ENCODE measurements around the gene QDPR. TPM values are rescaled to one million over a fixed set of nuclear protein-coding genes. Genes with fewer than 3 reads are reported as not detected.

The QDPR gene
- total RNA-seq, 1 experiment from 2014 or later = 39.5 TPM

- ChIA-PET CTCF (no interaction called here), RAD21 (ENCODE audit: low non-redundant PET in 1 of 2, low total read pairs in 2 of 2, uncharacterized antibody in 2 of 2, unreplicated experiment in 2 of 2) (no interaction called here), POLR2A (no interaction called here)
- peaks cover 27% of the 10 kb centered on the region for H3K79me2 ChIP-seq (ENCODE audit: insufficient read depth, low read length)
- no peak overlapping the region for H2AFZ ChIP-seq (ENCODE audit: low read depth, low read length, poor library complexity, severe bottlenecking)
- peaks cover 0 to 10% of the 10 kb centered on the region in 2 experiments; a peak in 1 of 4 replicates for H3K4me1 ChIP-seq (ENCODE audit: control insufficient read depth in 1 of 2, insufficient read depth in 2 of 2, low read length in 2 of 2)
- no peaks in the 10 kb centered on the region for H3K9me2 ChIP-seq (ENCODE audit: insufficient read depth)
- TF ChIP-seq CBX3 (IDR thresholded peaks at IDR 0.05; ENCODE audit: low read depth) (no peak), ZBTB33 (IDR thresholded peaks at IDR 0.05; ENCODE audit: extremely low read depth, insufficient replicate concordance, low read length) (no peak), MAX (IDR thresholded peaks at IDR 0.05) (no peak), ATF3 (IDR thresholded peaks at IDR 0.05) (no peak), ELF1 (IDR thresholded peaks at IDR 0.05; ENCODE audit: borderline replicate concordance, low read depth) (no peak), CEBPB (IDR thresholded peaks at IDR 0.05; ENCODE audit: low read depth) (no peak), EGR1 (IDR thresholded peaks at IDR 0.05; ENCODE audit: low read depth) (no peak), ZFX (IDR thresholded peaks at IDR 0.05) (no peak)
- H3K27me3 ChIP-seq (ENCODE audit: insufficient read depth, low read length) = no peaks in the 10 kb centered on the region
- no TSS peak for BruUV-seq (replicated peaks)
- H3K27ac ChIP-seq (ENCODE audit: low read depth, low read length) = no peak overlapping the region
- ATAC-seq (no peak), DNase-seq (ENCODE audit: low read depth, low spot score) (no peak)
- H3K9ac ChIP-seq (ENCODE audit: low read length) = no peak overlapping the region
- peaks cover 22% of the 10 kb centered on the region in 2 experiments; a peak in 3 of 4 replicates for H3K36me3 ChIP-seq (ENCODE audit: control insufficient read depth in 1 of 2, insufficient read depth in 2 of 2, low read length in 2 of 2)
- no peak overlapping the region for H3K4me2 ChIP-seq (ENCODE audit: low read length)
- no peak overlapping the region for H3K4me3 ChIP-seq (replicated peaks in 1 of 2; ENCODE audit: low read depth in 1 of 2, low read length in 2 of 2)
- no peaks in the 10 kb centered on the region; the same call in 1 of the 2 replicates for H4K20me1 ChIP-seq (ENCODE audit: insufficient read depth)
- no peaks in the 10 kb centered on the region for H3K9me3 ChIP-seq (ENCODE audit: control insufficient read depth in 1 of 2, insufficient read depth in 1 of 2, low read depth in 1 of 2, low read length in 2 of 2)
- intact Hi-C loops (cut with micrococcal nuclease) = no loop called here
These were observed 18.3 kb downstream of the QDPR start for GRCh38 chr4:17493619-17494018.

GRCh38 chr4:17492876-17493275 lies 19.0 kb downstream of the QDPR start:
- no peak for ATAC-seq
- H3K4me3 ChIP-seq (replicated peaks in 1 of 2; ENCODE audit: low read depth in 1 of 2, low read length in 2 of 2) = no peak overlapping the region
- intact Hi-C loops (cut with micrococcal nuclease) = no loop called here
- no peak overlapping the region for H3K27ac ChIP-seq (ENCODE audit: low read depth, low read length)
- no peak overlapping the region for H3K4me2 ChIP-seq (ENCODE audit: low read length)
- no peaks in the 10 kb centered on the region for H3K27me3 ChIP-seq (ENCODE audit: insufficient read depth, low read length)
- H3K9me2 ChIP-seq (ENCODE audit: insufficient read depth) = no peaks in the 10 kb centered on the region
- H3K9me3 ChIP-seq (ENCODE audit: control insufficient read depth in 1 of 2, insufficient read depth in 1 of 2, low read depth in 1 of 2, low read length in 2 of 2) = no peaks in the 10 kb centered on the region
- peaks cover 0 to 10% of the 10 kb centered on the region in 2 experiments; a peak in 1 of 4 replicates for H3K4me1 ChIP-seq (ENCODE audit: control insufficient read depth in 1 of 2, insufficient read depth in 2 of 2, low read length in 2 of 2)
- H3K79me2 ChIP-seq (ENCODE audit: insufficient read depth, low read length) = peaks cover 26% of the 10 kb centered on the region
- peaks cover 19 to 22% of the 10 kb centered on the region in 2 experiments; a peak in 3 of 4 replicates for H3K36me3 ChIP-seq (ENCODE audit: control insufficient read depth in 1 of 2, insufficient read depth in 2 of 2, low read length in 2 of 2)
- BruUV-seq (replicated peaks) = no TSS peak
- no peaks in the 10 kb centered on the region; the same call in 1 of the 2 replicates for H4K20me1 ChIP-seq (ENCODE audit: insufficient read depth)
- ChIA-PET POLR2A (no interaction called here), CTCF (no interaction called here), RAD21 (ENCODE audit: low non-redundant PET in 1 of 2, low total read pairs in 2 of 2, uncharacterized antibody in 2 of 2, unreplicated experiment in 2 of 2) (no interaction called here)
- DNase-seq (ENCODE audit: low read depth, low spot score) = no peak
- no peak overlapping the region for H3K9ac ChIP-seq (ENCODE audit: low read length)
- no peak overlapping the region for H2AFZ ChIP-seq (ENCODE audit: low read depth, low read length, poor library complexity, severe bottlenecking)
- no peak for TF ChIP-seq POLR2A (IDR thresholded peaks at IDR 0.05; ENCODE audit: borderline replicate concordance, extremely low read depth, insufficient read depth, insufficient read length)
- TF ChIP-seq REST (IDR thresholded peaks at IDR 0.05; ENCODE audit: low read depth) = no peak
- no peak for TF ChIP-seq SRF (IDR thresholded peaks at IDR 0.05; ENCODE audit: low read depth)
- TF ChIP-seq ATF3 (IDR thresholded peaks at IDR 0.05) = no peak
- TF ChIP-seq ZNF274 (IDR thresholded peaks at IDR 0.05; ENCODE audit: low read depth, low read length) = no peak
- no peak for TF ChIP-seq ELF1 (IDR thresholded peaks at IDR 0.05; ENCODE audit: borderline replicate concordance, low read depth)
- TF ChIP-seq JUND (IDR thresholded peaks at IDR 0.05) = no peak
- no peak for TF ChIP-seq SIN3A (IDR thresholded peaks at IDR 0.05; ENCODE audit: low read depth)
- TF ChIP-seq TCF7L2 (IDR thresholded peaks at IDR 0.05; ENCODE audit: borderline replicate concordance, extremely low read depth, insufficient read depth, insufficient read length) = no peak
